Stimulated activated CD8-positive, alpha-beta memory T cell treated with anti-CD3 and anti-CD28 coated beads, Interleukin-12 subunit alpha, Interleukin-12 subunit beta, amount 100 ng/mL, for 24 hours (primary cell): ENCODE data around the gene TSHR.

Experiments
- DNase-seq: peaks from one replicate; pipeline ENCODE4 v3.0.0-alpha.2; 2020; ENCODE audit errors: extremely low read depth

Gene TSHR

GRCh38 chr14:81137316-81137715, 181.9 kb downstream of the TSHR start:
- DNase-seq, result no peak

GRCh38 chr14:81138429-81138828, 183.0 kb downstream of the TSHR start:
- DNase-seq, result no peak

- no peak for DNase-seq
Measured at GRCh38 chr14:81141426-81141825, 186.0 kb downstream of the TSHR start.

GRCh38 chr14:81143793-81144192, 188.4 kb downstream of the TSHR start:
- no peak for DNase-seq

GRCh38 chr14:81144824-81145603, 189.6 kb downstream of the TSHR start:
- no peak for DNase-seq

- DNase-seq, result no peak
Measured at GRCh38 chr14:81147140-81147897, 191.9 kb downstream of the TSHR start.

- DNase-seq, result no peak
Measured at GRCh38 chr14:81148635-81149034, 193.2 kb downstream of the TSHR start.

- DNase-seq, result no peak
Measured at GRCh38 chr14:81153187-81153586, 197.8 kb downstream of the TSHR start.

- DNase-seq, result no peak
Measured at GRCh38 chr14:81157431-81157830, 202.0 kb downstream of the TSHR start.

- no peak for DNase-seq
Measured at GRCh38 chr14:81161088-81161487, 205.7 kb downstream of the TSHR start.

- no peak for DNase-seq
Measured at GRCh38 chr14:81161749-81162148, 206.3 kb downstream of the TSHR start.

GRCh38 chr14:81162941-81163340, 207.5 kb downstream of the TSHR start:
- no peak for DNase-seq

- peak; percentile 15 for DNase-seq
Measured at GRCh38 chr14:81164167-81164774, 208.8 kb downstream of the TSHR start.

GRCh38 chr14:81165188-81165587, 209.8 kb downstream of the TSHR start:
- DNase-seq, result no peak

- no peak for DNase-seq
Measured at GRCh38 chr14:81166121-81166520, 210.7 kb downstream of the TSHR start.

GRCh38 chr14:81169267-81169666, 213.8 kb downstream of the TSHR start:
- DNase-seq, result no peak

GRCh38 chr14:81169711-81170103, 214.3 kb downstream of the TSHR start:
- no peak for DNase-seq

- peak; percentile 73 for DNase-seq
Measured at GRCh38 chr14:81170104-81170828, 214.8 kb downstream of the TSHR start.

- DNase-seq, result no peak
Measured at GRCh38 chr14:81170829-81171195, 215.4 kb downstream of the TSHR start.

- no peak for DNase-seq
Measured at GRCh38 chr14:81172353-81172752, 216.9 kb downstream of the TSHR start.

GRCh38 chr14:81172881-81173280, 217.5 kb downstream of the TSHR start:
- DNase-seq, result no peak

- DNase-seq, result no peak
Measured at GRCh38 chr14:81176241-81176640, 220.8 kb downstream of the TSHR start.
